VCaP (cell line): ENCODE results near the gene NAA10.

Experiments used
- H3K27ac ChIP-seq: fragments of 450-650 bp; 2 replicates; pipeline ENCODE4 v1.5.1; 2017
- TF ChIP-seq, protein P1 (sequence below): fragments of 450-650 bp; conservative IDR thresholded peaks from 2 replicates; pipeline ENCODE4 v1.5.1; 2017; ENCODE audit warnings: mild to moderate bottlenecking, moderate library complexity

NAA10 gene

DNA sequence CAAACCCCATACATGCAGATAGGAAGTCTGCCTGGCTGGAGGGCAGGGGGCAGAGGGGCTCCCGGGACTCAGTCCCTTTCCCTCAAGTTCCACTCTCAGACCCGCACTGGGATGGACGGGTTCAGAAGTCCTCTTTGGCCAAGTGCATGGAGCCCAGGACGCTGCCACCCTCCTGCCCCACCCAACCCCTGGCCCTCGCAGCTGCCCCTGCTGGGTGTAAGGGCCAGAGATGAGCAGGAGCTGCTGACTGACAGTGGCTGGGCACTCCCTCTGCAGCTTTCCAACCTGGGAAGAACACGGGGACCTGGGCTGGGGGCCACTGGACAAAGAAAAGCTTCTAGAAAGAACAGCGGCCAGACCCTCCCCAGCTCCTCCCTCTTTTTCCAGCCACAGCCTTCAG lies 52.3 kb downstream of the NAA10 start:
- no peak overlapping the region for H3K27ac ChIP-seq
- TF ChIP-seq, protein P1, sequence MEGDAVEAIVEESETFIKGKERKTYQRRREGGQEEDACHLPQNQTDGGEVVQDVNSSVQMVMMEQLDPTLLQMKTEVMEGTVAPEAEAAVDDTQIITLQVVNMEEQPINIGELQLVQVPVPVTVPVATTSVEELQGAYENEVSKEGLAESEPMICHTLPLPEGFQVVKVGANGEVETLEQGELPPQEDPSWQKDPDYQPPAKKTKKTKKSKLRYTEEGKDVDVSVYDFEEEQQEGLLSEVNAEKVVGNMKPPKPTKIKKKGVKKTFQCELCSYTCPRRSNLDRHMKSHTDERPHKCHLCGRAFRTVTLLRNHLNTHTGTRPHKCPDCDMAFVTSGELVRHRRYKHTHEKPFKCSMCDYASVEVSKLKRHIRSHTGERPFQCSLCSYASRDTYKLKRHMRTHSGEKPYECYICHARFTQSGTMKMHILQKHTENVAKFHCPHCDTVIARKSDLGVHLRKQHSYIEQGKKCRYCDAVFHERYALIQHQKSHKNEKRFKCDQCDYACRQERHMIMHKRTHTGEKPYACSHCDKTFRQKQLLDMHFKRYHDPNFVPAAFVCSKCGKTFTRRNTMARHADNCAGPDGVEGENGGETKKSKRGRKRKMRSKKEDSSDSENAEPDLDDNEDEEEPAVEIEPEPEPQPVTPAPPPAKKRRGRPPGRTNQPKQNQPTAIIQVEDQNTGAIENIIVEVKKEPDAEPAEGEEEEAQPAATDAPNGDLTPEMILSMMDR = no peak

DNA sequence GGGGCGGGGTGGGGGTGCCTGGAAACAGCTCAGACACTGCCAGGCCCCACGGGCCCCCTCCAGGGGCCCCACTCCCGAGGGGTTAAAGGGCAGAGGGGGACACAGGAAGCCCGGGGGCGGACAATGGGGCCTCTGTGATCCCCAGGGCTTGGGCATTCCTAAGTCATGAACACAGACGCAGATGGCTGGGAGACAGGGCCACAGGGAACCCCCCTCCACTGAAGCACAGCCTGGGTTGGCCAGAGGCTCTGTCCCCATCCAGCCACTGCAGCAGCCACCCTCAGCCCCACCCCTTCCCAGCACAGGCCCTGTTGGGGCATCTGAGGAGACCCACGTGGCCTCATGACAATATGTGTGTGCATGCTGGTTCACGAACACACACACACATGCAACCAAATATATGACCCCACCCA lies 52.7 kb downstream of the NAA10 start:
- H3K27ac ChIP-seq = no peak overlapping the region
- TF ChIP-seq, protein P1 = no peak

DNA sequence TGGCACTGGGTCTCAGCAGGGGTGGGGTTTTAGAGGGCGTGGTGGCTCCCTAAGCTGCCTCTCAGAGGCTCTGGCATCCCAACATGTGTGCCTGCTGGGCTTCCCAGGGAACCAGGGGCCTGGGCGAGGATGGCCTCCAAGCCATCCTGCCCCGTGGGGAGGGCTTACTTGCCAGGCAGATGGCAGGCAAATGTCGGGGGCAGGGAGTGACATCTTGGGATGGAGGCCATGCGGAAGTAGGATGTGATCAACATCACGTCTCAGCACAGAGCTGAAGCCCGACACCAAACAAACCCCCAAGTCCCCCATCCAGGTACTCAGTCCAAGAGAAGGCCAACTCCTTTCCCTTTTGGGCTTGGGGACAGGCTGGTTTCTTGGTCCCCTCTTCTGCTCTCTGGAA lies 53.6 kb downstream of the NAA10 start:
- TF ChIP-seq, protein P1 = no peak
- H3K27ac ChIP-seq = no peak overlapping the region

DNA sequence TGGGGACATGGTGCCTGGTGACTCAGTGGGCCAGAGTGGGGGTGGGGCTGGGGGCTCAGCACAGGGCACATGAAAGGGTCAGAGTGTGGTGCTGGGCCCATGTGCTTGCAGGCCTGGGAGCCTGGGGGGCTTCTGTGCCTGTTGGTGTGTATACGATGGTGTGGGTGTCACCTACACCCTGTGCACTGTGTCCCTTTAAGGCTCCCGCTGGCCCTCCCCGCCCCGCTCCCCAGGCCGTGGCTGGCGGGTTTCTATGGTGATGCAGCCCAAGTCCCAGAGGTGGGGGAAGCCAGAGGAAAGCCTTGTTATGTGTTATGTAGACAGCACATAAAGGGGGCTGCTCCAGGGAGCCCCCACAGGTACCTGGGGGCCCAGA lies 54.4 kb downstream of the NAA10 start:
- H3K27ac ChIP-seq = no peak overlapping the region

DNA sequence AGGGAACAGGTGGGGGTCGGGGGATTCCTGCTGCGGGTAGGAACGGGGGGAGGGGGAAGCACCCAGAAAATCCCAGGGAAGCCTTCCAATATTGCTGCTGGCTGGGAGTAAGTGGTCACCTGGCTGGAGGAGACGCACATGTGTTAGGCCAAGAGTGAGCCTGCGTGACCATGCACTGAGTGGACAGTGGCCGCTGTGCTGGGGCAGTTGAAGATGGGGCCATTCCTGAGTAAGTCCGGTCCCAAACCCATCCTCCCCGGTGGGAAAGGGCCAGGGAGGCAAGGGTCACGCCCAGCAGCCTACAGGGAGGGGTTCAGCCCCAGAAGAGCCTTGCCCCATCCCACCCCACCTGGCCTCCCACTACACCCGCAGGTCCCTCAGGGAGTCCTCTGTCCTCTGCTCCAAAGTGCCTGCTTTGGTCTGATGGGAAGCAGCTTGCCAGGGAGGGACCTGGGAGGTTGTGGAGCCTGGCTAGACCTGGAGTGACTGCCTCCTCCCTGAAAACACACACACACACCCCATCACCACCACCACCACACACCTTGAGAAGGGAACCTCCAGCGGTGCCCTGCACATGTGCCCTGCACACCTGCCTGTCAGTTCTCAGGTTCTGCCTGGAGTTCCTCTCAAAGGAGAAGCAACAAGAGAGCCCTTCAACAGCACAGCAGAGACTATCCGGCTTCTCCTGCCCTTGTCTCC lies 54.9 kb downstream of the NAA10 start:
- TF ChIP-seq, protein P1 = no peak
- no peak overlapping the region for H3K27ac ChIP-seq

More for the DNA sequence above, 54.4 kb downstream of the NAA10 start:
- TF ChIP-seq, protein P1 = no peak
